Measurements from ENCODE around the gene DCP1A. TPM values are rescaled to one million over a fixed set of nuclear protein-coding genes. Genes with fewer than 3 reads are reported as not detected.

The DCP1A gene
- total and polyA plus RNA-seq, 2 of the 13 experiments (the other 11 are each of a cell fraction or from before 2014, with no cell fraction given), result 14.2 to 41.2 TPM

GRCh38 chr3:53269888-53270880 lies 77.2 kb downstream of the DCP1A start (continued):
- TF ChIP-seq TCF12 (IDR thresholded peaks at IDR 0.05) (no peak), TCF12 (CRISPR knock-in tag; IDR thresholded peaks at IDR 0.05) (no peak), ZNF367 (CRISPR knock-in tag; IDR thresholded peaks at IDR 0.05; ENCODE audit: borderline replicate concordance) (no peak), PBX2 (CRISPR knock-in tag; IDR thresholded peaks at IDR 0.05) (no peak), ZNF768 (CRISPR knock-in tag; IDR thresholded peaks at IDR 0.05) (peak; percentile 30; the same call in 1 of the 2 replicates), YY1 (IDR thresholded peaks at IDR 0.05; ENCODE audit: insufficient read depth, insufficient replicate concordance, low read depth, low read length) (peak; percentile 40), MTA3 (CRISPR knock-in tag; IDR thresholded peaks at IDR 0.05) (no peak), ZNF263 (CRISPR knock-in tag; IDR thresholded peaks at IDR 0.05) (no peak), ZFP36 (IDR thresholded peaks at IDR 0.05; ENCODE audit: borderline replicate concordance, low read depth, low read length, partially characterized antibody) (no peak), ATM (IDR thresholded peaks at IDR 0.05; ENCODE audit: borderline replicate concordance) (no peak), ZNF484 (CRISPR knock-in tag; IDR thresholded peaks at IDR 0.05; ENCODE audit: borderline replicate concordance, low read depth) (no peak), ZNF772 (CRISPR knock-in tag; IDR thresholded peaks at IDR 0.05) (peak; percentile 72; the same call in 1 of the 2 replicates), YEATS4 (CRISPR knock-in tag; IDR thresholded peaks at IDR 0.05; ENCODE audit: borderline replicate concordance) (peak; percentile 58; the same call in 1 of the 2 replicates), HDAC1 (CRISPR knock-in tag; IDR thresholded peaks at IDR 0.05) (peak; percentile 62; the same call in 1 of the 2 replicates), HMGXB4 (CRISPR knock-in tag; IDR thresholded peaks at IDR 0.05; ENCODE audit: borderline replicate concordance in 1 of 2, low read depth in 1 of 2) (peak in 1 of 2 experiments; percentile 46; a peak in 1 of 4 replicates), ZFP41 (CRISPR knock-in tag; IDR thresholded peaks at IDR 0.05; ENCODE audit: borderline replicate concordance) (no peak), XRCC5 (optimal IDR thresholded peaks at IDR 0.05; ENCODE audit: low read length) (peak; percentile 76), HHEX (CRISPR knock-in tag; IDR thresholded peaks at IDR 0.05) (no peak)
- TF ChIP-seq, protein P1, sequence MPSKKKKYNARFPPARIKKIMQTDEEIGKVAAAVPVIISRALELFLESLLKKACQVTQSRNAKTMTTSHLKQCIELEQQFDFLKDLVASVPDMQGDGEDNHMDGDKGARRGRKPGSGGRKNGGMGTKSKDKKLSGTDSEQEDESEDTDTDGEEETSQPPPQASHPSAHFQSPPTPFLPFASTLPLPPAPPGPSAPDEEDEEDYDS (CRISPR knock-in tag; IDR thresholded peaks at IDR 0.05), result peak; percentile 54; the same call in 1 of the 2 replicates
- TF ChIP-seq, protein P2, sequence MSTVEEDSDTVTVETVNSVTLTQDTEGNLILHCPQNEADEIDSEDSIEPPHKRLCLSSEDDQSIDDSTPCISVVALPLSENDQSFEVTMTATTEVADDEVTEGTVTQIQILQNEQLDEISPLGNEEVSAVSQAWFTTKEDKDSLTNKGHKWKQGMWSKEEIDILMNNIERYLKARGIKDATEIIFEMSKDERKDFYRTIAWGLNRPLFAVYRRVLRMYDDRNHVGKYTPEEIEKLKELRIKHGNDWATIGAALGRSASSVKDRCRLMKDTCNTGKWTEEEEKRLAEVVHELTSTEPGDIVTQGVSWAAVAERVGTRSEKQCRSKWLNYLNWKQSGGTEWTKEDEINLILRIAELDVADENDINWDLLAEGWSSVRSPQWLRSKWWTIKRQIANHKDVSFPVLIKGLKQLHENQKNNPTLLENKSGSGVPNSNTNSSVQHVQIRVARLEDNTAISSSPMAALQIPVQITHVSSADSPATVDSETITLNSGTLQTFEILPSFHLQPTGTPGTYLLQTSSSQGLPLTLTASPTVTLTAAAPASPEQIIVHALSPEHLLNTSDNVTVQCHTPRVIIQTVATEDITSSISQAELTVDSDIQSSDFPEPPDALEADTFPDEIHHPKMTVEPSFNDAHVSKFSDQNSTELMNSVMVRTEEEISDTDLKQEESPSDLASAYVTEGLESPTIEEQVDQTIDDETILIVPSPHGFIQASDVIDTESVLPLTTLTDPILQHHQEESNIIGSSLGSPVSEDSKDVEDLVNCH (CRISPR knock-in tag; IDR thresholded peaks at IDR 0.05), result no peak
